Ovary (tissue), 3 donors: ENCODE results near the gene IFNG-AS1.

Source experiments
- CTCF ChIP-seq, 3 donors: fragments of 450-650 bp in 2 of 3; fragments of 200-600 bp in 1 of 3; IDR thresholded peaks; one replicate each; pipeline versions ENCODE4 v1.5.1 to v1.8.0; 2016 to 2022; ENCODE audit warnings: antibody characterized with exemption in 3 of 3, mild to moderate bottlenecking in 1 of 3
- EP300 ChIP-seq: sonication (generic); formaldehyde crosslinking; IDR thresholded peaks from one replicate; pipeline ENCODE4 v1.6.1; 2017; ENCODE audit warnings: antibody characterized with exemption
- POLR2A ChIP-seq: fragments of 450-650 bp; IDR thresholded peaks from one replicate; pipeline ENCODE4 v1.6.1; 2017; ENCODE audit warnings: antibody characterized with exemption, mild to moderate bottlenecking, moderate library complexity
- donor health status: DM: no; HTN: no; CAD: no.

DNA sequence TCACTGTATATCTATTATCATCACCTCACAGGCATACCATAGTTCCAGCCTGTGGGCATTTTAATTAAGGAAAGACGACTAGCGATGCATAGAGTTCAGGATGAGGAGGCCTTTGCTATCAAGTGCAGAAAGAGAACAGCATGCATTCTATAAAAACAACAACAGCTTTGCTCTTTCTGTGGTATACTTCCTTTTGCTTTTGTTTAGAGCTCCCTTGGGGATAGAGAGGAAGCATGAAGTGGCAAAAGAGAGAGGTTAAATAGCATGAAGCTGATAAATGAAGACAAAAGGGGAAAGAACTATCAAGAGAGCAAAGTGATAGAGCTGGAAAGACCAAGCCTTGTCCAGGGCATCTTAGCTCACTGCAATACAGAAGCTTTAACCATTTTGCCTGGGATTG is 23.5 kb downstream of the IFNG-AS1 start:
- no peak for TF ChIP-seq CTCF (IDR thresholded peaks at IDR 0.05)
- no peak for TF ChIP-seq POLR2A
- TF ChIP-seq EP300: no peak
